Measurements from ENCODE around the gene UFD1.

Gene UFD1

DNA sequence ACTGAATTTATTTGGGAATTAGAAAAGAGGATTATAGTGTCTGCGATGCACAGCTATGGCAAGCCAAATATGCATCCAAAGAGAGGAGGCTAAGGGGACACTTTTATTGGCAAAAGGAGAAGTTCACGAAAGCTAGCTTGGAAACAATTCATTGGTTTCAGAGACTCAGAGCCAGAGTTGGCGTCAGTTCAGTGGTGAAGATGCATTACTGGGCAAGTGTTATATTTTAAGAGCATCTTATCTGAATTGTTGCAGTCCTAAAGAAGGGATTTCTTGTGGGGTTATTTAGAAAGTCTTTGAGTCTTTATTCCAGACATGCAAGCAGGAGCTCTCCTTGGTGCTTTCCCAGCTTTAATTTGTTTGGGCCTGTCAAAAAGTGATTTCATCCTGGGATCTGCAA is 30.2 kb upstream of the UFD1 start:
- no peak for DNase-seq (ENCODE audit: low read depth in 2 of 2)
- no peak overlapping the region for H3K4me3 ChIP-seq (replicated peaks in 1 of 2; ENCODE audit: low read depth in 2 of 2, low read length in 2 of 2)
- no peak for TF ChIP-seq CTCF (IDR thresholded peaks at IDR 0.05; ENCODE audit: low read depth, low read length)

GRCh38 chr22:19508024-19508776 is 29.2 kb upstream of the UFD1 start:
- H3K4me3 ChIP-seq (replicated peaks in 1 of 2; ENCODE audit: low read depth in 2 of 2, low read length in 2 of 2): no peak overlapping the region
- TF ChIP-seq CTCF (IDR thresholded peaks at IDR 0.05; ENCODE audit: low read depth, low read length): no peak
- no peak for DNase-seq (ENCODE audit: low read depth in 2 of 2)

DNA sequence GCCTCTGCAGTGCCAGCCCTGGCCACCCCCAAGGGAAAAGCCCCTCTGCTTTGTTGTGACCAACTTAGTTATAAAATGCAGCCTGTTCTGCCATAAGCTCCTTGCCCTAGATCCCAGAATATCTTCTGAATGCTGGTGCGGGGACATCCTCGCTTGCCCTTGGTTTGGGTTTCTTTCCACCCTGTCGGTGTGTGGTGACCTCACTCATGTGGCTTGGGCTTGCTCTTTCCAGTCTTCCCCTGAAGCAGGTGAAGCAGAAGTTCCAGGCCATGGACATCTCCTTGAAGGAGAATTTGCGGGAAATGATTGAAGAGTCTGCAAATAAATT is 28.5 kb upstream of the UFD1 start:
- H3K4me3 ChIP-seq (replicated peaks in 1 of 2; ENCODE audit: low read depth in 2 of 2, low read length in 2 of 2): no peak overlapping the region
- DNase-seq (ENCODE audit: low read depth in 2 of 2): no peak
- TF ChIP-seq CTCF (IDR thresholded peaks at IDR 0.05; ENCODE audit: low read depth, low read length): no peak

- DNase-seq (ENCODE audit: low read depth in 2 of 2): no peak
- no peak for TF ChIP-seq CTCF (IDR thresholded peaks at IDR 0.05; ENCODE audit: low read depth, low read length)
- no peak overlapping the region for H3K4me3 ChIP-seq (replicated peaks in 1 of 2; ENCODE audit: low read depth in 2 of 2, low read length in 2 of 2)
Measured at GRCh38 chr22:19506212-19506611, 27.2 kb upstream of the UFD1 start.

- no peak overlapping the region for H3K4me3 ChIP-seq (replicated peaks in 1 of 2; ENCODE audit: low read depth in 2 of 2, low read length in 2 of 2)
- no peak for DNase-seq (ENCODE audit: low read depth in 2 of 2)
- no peak for TF ChIP-seq CTCF (IDR thresholded peaks at IDR 0.05; ENCODE audit: low read depth, low read length)
Measured at GRCh38 chr22:19505735-19506126, 26.7 kb upstream of the UFD1 start.

GRCh38 chr22:19504900-19505734 is 26.1 kb upstream of the UFD1 start:
- TF ChIP-seq CTCF (IDR thresholded peaks at IDR 0.05; ENCODE audit: low read depth, low read length): no peak
- H3K4me3 ChIP-seq (replicated peaks in 1 of 2; ENCODE audit: low read depth in 2 of 2, low read length in 2 of 2): no peak overlapping the region
- DNase-seq (ENCODE audit: low read depth in 2 of 2): no peak
